Erythroblast (primary cell): ENCODE data around the gene LDLRAD4.

ENCODE experiments used
- GATA1 ChIP-seq: IDR thresholded peaks from 2 replicates; pipeline ENCODE4 v1.6.1; 2011; ENCODE audit warnings: low read depth, mild to moderate bottlenecking, control low read depth, low read length, moderate library complexity
- POLR2A ChIP-seq: IDR thresholded peaks from 2 replicates; pipeline ENCODE4 v1.6.1; 2011; ENCODE audit warnings: mild to moderate bottlenecking, low read length

- TF ChIP-seq POLR2A = no peak
- no peak for TF ChIP-seq GATA1
Measured at GRCh38 chr18:13294309-13294708, 75.7 kb downstream of the LDLRAD4 start.
